ENCODE results near the gene SRCIN1.
A peak's percentile ranks its signal among the peaks of the same experiment; 100 is the strongest.

SRCIN1 gene

GRCh38 chr17:38561416-38562214, 44.1 kb downstream of the SRCIN1 start:
- no peak for DNase-seq

GRCh38 chr17:38560503-38561318, 45.0 kb downstream of the SRCIN1 start:
- DNase-seq = no peak

- DNase-seq = no peak
Observed at GRCh38 chr17:38559880-38560230, 45.9 kb downstream of the SRCIN1 start.

GRCh38 chr17:38559051-38559879, 46.5 kb downstream of the SRCIN1 start:
- DNase-seq = peak; percentile 91

- peak; percentile 9 for DNase-seq
Observed at GRCh38 chr17:38558728-38559050, 47.1 kb downstream of the SRCIN1 start.

- peak; percentile 93 for DNase-seq
Observed at GRCh38 chr17:38557836-38558727, 47.7 kb downstream of the SRCIN1 start.

GRCh38 chr17:38557396-38557795, 48.4 kb downstream of the SRCIN1 start:
- no peak for DNase-seq

- DNase-seq = no peak
Observed at GRCh38 chr17:38556239-38556638, 49.5 kb downstream of the SRCIN1 start.

GRCh38 chr17:38554430-38555350, 51.1 kb downstream of the SRCIN1 start:
- DNase-seq = peak; percentile 80

- no peak for DNase-seq
Observed at GRCh38 chr17:38552343-38552742, 53.4 kb downstream of the SRCIN1 start.

- no peak for DNase-seq
Observed at GRCh38 chr17:38551121-38551520, 54.6 kb downstream of the SRCIN1 start.

GRCh38 chr17:38550661-38551060, 55.1 kb downstream of the SRCIN1 start:
- DNase-seq = no peak

- no peak for DNase-seq
Observed at GRCh38 chr17:38549285-38549684, 56.5 kb downstream of the SRCIN1 start.

- DNase-seq = no peak
Observed at GRCh38 chr17:38547444-38547843, 58.3 kb downstream of the SRCIN1 start.

- no peak for DNase-seq
Observed at GRCh38 chr17:38546396-38546795, 59.4 kb downstream of the SRCIN1 start.

- DNase-seq = no peak
Observed at GRCh38 chr17:38545531-38546225, 60.1 kb downstream of the SRCIN1 start.

- DNase-seq = no peak
Observed at GRCh38 chr17:38544839-38545209, 60.9 kb downstream of the SRCIN1 start.

- peak; percentile 39 for DNase-seq
Observed at GRCh38 chr17:38544175-38544838, 61.4 kb downstream of the SRCIN1 start.

- DNase-seq = no peak
Observed at GRCh38 chr17:38543403-38544174, 62.2 kb downstream of the SRCIN1 start.
